SK-N-SH (cell line): ENCODE measurements around the gene CACNG3. TPM values are rescaled to one million over a fixed set of nuclear protein-coding genes. Genes with fewer than 3 reads are reported as not detected.

ENCODE experiments used
- CTCF ChIA-PET: fragments of 300-600, 350-600 bp; formaldehyde crosslinking; extraction: SDS; loops from one replicate; lab custom pipeline; 2021; lab: Yijun Ruan, JAX
- POLR2A ChIA-PET: fragments of 350-600 bp; sonication (Branson Sonifier 250); formaldehyde crosslinking; extraction: SDS; loops from one replicate; lab custom pipeline; 2020; ENCODE audit warnings: antibody characterized with exemption, inconsistent platforms; lab: Yijun Ruan, JAX
- DNase-seq: peaks from one replicate; pipeline ENCODE4 v3.0.0; 2012
- H2AFZ ChIP-seq: fragments of 200-600 bp; sonication (generic); 2 replicates; pipeline ENCODE4 v1.8.1; 2016; ENCODE audit warnings: antibody characterized with exemption, mild to moderate bottlenecking, low read depth
- H3F3A ChIP-seq: fragments of 200-600 bp; sonication (generic); replicated peaks from 2 replicates; pipeline ENCODE3; 2016; ENCODE audit warnings: antibody characterized with exemption, mild to moderate bottlenecking; ENCODE audit not compliant: insufficient read depth
- H3K27ac ChIP-seq, 2 experiments: fragments of 200-500 bp in 1 of 2; fragments of 200-600 bp in 1 of 2; sonication (Bioruptor generic) in 1 of 2; sonication (generic), shearing (Covaris generic) in 1 of 2; 2 replicates each; pipeline versions ENCODE4 v1.5.1 to v1.6.1; 2014 to 2016; ENCODE audit warnings: low read depth in 2 of 2, inconsistent platforms in 1 of 2, low read length in 1 of 2, mild to moderate bottlenecking in 1 of 2, mixed read lengths in 1 of 2
- H3K27me3 ChIP-seq: fragments of 200-600 bp; sonication (generic), shearing (Covaris generic); 2 replicates; pipeline ENCODE4 v1.6.1; 2016; ENCODE audit warnings: mixed run types; ENCODE audit not compliant: insufficient read depth
- H3K36me3 ChIP-seq, 2 experiments: fragments of 200-500 bp in 1 of 2; fragments of 200-600 bp in 1 of 2; sonication (Bioruptor generic) in 1 of 2; sonication (generic) in 1 of 2; replicated peaks in 1 of 2; 2 replicates each; pipeline versions ENCODE3 to v1.5.1; 2014 to 2016; ENCODE audit warnings: low read length in 1 of 2, mild to moderate bottlenecking in 1 of 2; ENCODE audit not compliant: insufficient read depth in 2 of 2, control insufficient read depth in 1 of 2
- H3K4me1 ChIP-seq, 2 experiments: fragments of 200-500 bp in 1 of 2; fragments of 200-600 bp in 1 of 2; sonication (Bioruptor generic) in 1 of 2; sonication (generic), shearing (Covaris generic) in 1 of 2; 2 replicates each; pipeline versions ENCODE4 v1.5.1 to v1.6.1; 2014 to 2016; ENCODE audit warnings: low read depth in 1 of 2, low read length in 1 of 2, mixed run types in 1 of 2; ENCODE audit not compliant: insufficient read depth in 2 of 2, control insufficient read depth in 1 of 2
- H3K4me2 ChIP-seq: fragments of 200-600 bp; sonication (generic), shearing (Covaris generic); 2 replicates; pipeline ENCODE4 v1.6.1; 2017; ENCODE audit warnings: mixed run types
- H3K4me3 ChIP-seq, 2 experiments: fragments of 200-500 bp in 1 of 2; fragments of 200-600 bp in 1 of 2; sonication (Bioruptor generic) in 1 of 2; sonication (generic), shearing (Covaris generic) in 1 of 2; 2 replicates each; pipeline versions ENCODE4 v1.5.1 to v1.8.1; 2014 to 2016; ENCODE audit warnings: low read depth in 2 of 2, inconsistent platforms in 1 of 2, low read length in 1 of 2, mild to moderate bottlenecking in 1 of 2, mixed read lengths in 1 of 2, moderate library complexity in 1 of 2
- H3K79me2 ChIP-seq: fragments of 200-600 bp; sonication (generic); 2 replicates; pipeline ENCODE4 v1.8.1; 2017; ENCODE audit warnings: mild to moderate bottlenecking; ENCODE audit not compliant: insufficient read depth
- H3K9ac ChIP-seq: fragments of 200-600 bp; sonication (generic); 2 replicates; pipeline ENCODE4 v1.6.1; 2017; ENCODE audit warnings: mixed run types
- H3K9me2 ChIP-seq: fragments of 200-600 bp; sonication (generic); 2 replicates; pipeline ENCODE4 v1.6.1; 2017; ENCODE audit warnings: mixed run types
- H3K9me3 ChIP-seq: fragments of 200-600 bp; sonication (generic); 2 replicates; pipeline ENCODE4 v1.6.1; 2017; ENCODE audit warnings: mixed run types, mild to moderate bottlenecking, moderate library complexity
- H4K20me1 ChIP-seq: fragments of 200-600 bp; sonication (generic); 2 replicates; pipeline ENCODE4 v1.6.1; 2017; ENCODE audit warnings: mild to moderate bottlenecking, mixed run types; ENCODE audit not compliant: insufficient read depth
- EZH2phosphoT487 ChIP-seq: fragments of 200-600 bp; sonication (generic); IDR thresholded peaks from 2 replicates; pipeline ENCODE4 v1.6.1; 2017; ENCODE audit warnings: low read depth, mixed run types, mild to moderate bottlenecking, antibody characterized with exemption, moderate library complexity, borderline replicate concordance
- FOSL2 ChIP-seq: IDR thresholded peaks from 2 replicates; pipeline ENCODE4 v1.4.0; 2012; ENCODE audit warnings: low read depth, mild to moderate bottlenecking, moderate library complexity, borderline replicate concordance
- FOXJ3 ChIP-seq: sonication (generic); formaldehyde crosslinking; IDR thresholded peaks from 2 replicates; pipeline ENCODE4 v1.5.1; 2020; ENCODE audit warnings: mild to moderate bottlenecking, missing genetic modification reagents
- GABPA ChIP-seq: IDR thresholded peaks from 2 replicates; pipeline ENCODE4 v1.4.0; 2012; ENCODE audit warnings: low read depth, mild to moderate bottlenecking
- GATA2 ChIP-seq: sonication (generic); formaldehyde crosslinking; IDR thresholded peaks from 2 replicates; pipeline ENCODE4 v1.5.0; 2020; ENCODE audit warnings: mild to moderate bottlenecking, missing genetic modification reagents
- MAX ChIP-seq: IDR thresholded peaks from 2 replicates; pipeline ENCODE4 v1.4.0; 2012; ENCODE audit warnings: low read depth
- MEF2A ChIP-seq: IDR thresholded peaks from 2 replicates; pipeline ENCODE4 v1.4.0; 2012; ENCODE audit warnings: low read depth, borderline replicate concordance
- MXI1 ChIP-seq: IDR thresholded peaks from 2 replicates; pipeline ENCODE4 v1.6.1; 2012; ENCODE audit warnings: mild to moderate bottlenecking, low read depth, low read length, improper control_type of control experiment
- NFIC ChIP-seq: IDR thresholded peaks from 2 replicates; pipeline ENCODE4 v1.4.0; 2012; ENCODE audit warnings: borderline replicate concordance
- NRF1 ChIP-seq: IDR thresholded peaks from 2 replicates; pipeline ENCODE4 v1.6.1; 2012; ENCODE audit warnings: low read depth, mild to moderate bottlenecking, low read length
- POLR2AphosphoS5 ChIP-seq: IDR thresholded peaks from 2 replicates; pipeline ENCODE4 v1.6.1; 2012; ENCODE audit warnings: low read depth, low read length
- RFX5 ChIP-seq: IDR thresholded peaks from 2 replicates; pipeline ENCODE4 v1.6.1; 2012; ENCODE audit warnings: mild to moderate bottlenecking, improper control_type of control experiment, low read length
- SIN3A ChIP-seq: IDR thresholded peaks from 2 replicates; pipeline ENCODE4 v1.6.1; 2012; ENCODE audit warnings: low read depth, mild to moderate bottlenecking, low read length, moderate library complexity, borderline replicate concordance
- TCF12 ChIP-seq: IDR thresholded peaks from 2 replicates; pipeline ENCODE4 v1.4.0; 2012
- USF1 ChIP-seq: IDR thresholded peaks from 2 replicates; pipeline ENCODE4 v1.4.0; 2012; ENCODE audit warnings: low read depth, borderline replicate concordance
- USF2 ChIP-seq: fragments of 150-350 bp; IDR thresholded peaks from 2 replicates; pipeline ENCODE4 v1.6.1; 2017; ENCODE audit warnings: antibody characterized with exemption, low read length, low read depth, borderline replicate concordance
- YY1 ChIP-seq: IDR thresholded peaks from 2 replicates; pipeline ENCODE4 v1.4.0; 2012; ENCODE audit warnings: low read depth, mild to moderate bottlenecking
- ZBTB33 ChIP-seq: IDR thresholded peaks from 2 replicates; pipeline ENCODE4 v1.4.0; 2012; ENCODE audit warnings: low read depth, borderline replicate concordance
- whole genome bisulfite sequencing: methylation state at CpG from one replicate; pipeline ENCODE4 v1.1.6; 2017; ENCODE audit warnings: low lambda C conversion rate; 5-methylcytosine and 5-hydroxymethylcytosine counted together
- polyA plus RNA-seq, 3 experiments: library from polyadenylated mRNA; depleted of rRNA; stranded (reverse); fragments of >200 nt; gene quantifications; 2 replicates each; pipeline ENCODE4 v1.2.3, GENCODE V29; 2012

CACNG3 gene
- polyA plus RNA-seq, 1 of the 3 experiments (the other 2 are of a cell fraction), result not detected

GRCh38 chr16:24217461-24217860 lies 38.7 kb upstream of the CACNG3 start:
- TF ChIP-seq USF1 (no peak), MAX (no peak), MEF2A (no peak), NRF1 (no peak), RFX5 (no peak), GATA2 (CRISPR knock-in tag) (no peak), MXI1 (no peak), SIN3A (no peak), FOSL2 (no peak), GABPA (no peak), YY1 (no peak), FOXJ3 (CRISPR knock-in tag) (no peak), TCF12 (no peak), USF2 (no peak), NFIC (no peak), EZH2phosphoT487 (no peak), POLR2AphosphoS5 (no peak)
- H4K20me1 ChIP-seq, result no peaks in the 10 kb centered on the region
- no peak overlapping the region for H2AFZ ChIP-seq
- H3K79me2 ChIP-seq, result no peaks in the 10 kb centered on the region
- no peak overlapping the region for H3K9ac ChIP-seq
- CTCF ChIA-PET, result interaction anchor here (1.0 kb wide), 1 partner anchor 9 kb away, joined by 3 read pairs; no protein-coding TSS in a partner anchor
- H3K4me3 ChIP-seq, result no peak overlapping the region
- H3K27me3 ChIP-seq, result no peaks in the 10 kb centered on the region
- H3K36me3 ChIP-seq, result no peaks in the 10 kb centered on the region
- H3K27ac ChIP-seq, result no peak overlapping the region
- H3F3A ChIP-seq, result no peaks in the 10 kb centered on the region
- no peak overlapping the region for H3K4me2 ChIP-seq
- POLR2A ChIA-PET, result no interaction called here
- no peak for DNase-seq
- WGBS, result 37% methylated on average over 3 of the region's 3 CpGs
- H3K4me1 ChIP-seq, result no peaks in the 10 kb centered on the region
- no peaks in the 10 kb centered on the region for H3K9me2 ChIP-seq
- no peaks in the 10 kb centered on the region for H3K9me3 ChIP-seq

GRCh38 chr16:24218299-24218698 lies 37.8 kb upstream of the CACNG3 start:
- ChIA-PET POLR2A (no interaction called here), CTCF (no interaction called here)
- H3K9me3 ChIP-seq, result no peaks in the 10 kb centered on the region
- H3K4me1 ChIP-seq, result no peaks in the 10 kb centered on the region
- no peak for TF ChIP-seq ZBTB33
- TF ChIP-seq TCF12, result no peak
- TF ChIP-seq MEF2A, result no peak
- H3K4me2 ChIP-seq, result no peak overlapping the region
- H3K4me3 ChIP-seq, result no peak overlapping the region
- H3K9ac ChIP-seq, result no peak overlapping the region
- no peaks in the 10 kb centered on the region for H3K36me3 ChIP-seq
- H3K27me3 ChIP-seq, result no peaks in the 10 kb centered on the region
- DNase-seq, result no peak
- 42% methylated on average over 4 of the region's 4 CpGs for WGBS
- H3K27ac ChIP-seq, result no peak overlapping the region
- H3K9me2 ChIP-seq, result no peaks in the 10 kb centered on the region
- H3K79me2 ChIP-seq, result no peaks in the 10 kb centered on the region
- H4K20me1 ChIP-seq, result no peaks in the 10 kb centered on the region
- H3F3A ChIP-seq, result no peaks in the 10 kb centered on the region
- no peak overlapping the region for H2AFZ ChIP-seq
